GM18502 (cell line): ENCODE data around the gene COMMD10.
A peak's percentile ranks its signal among the peaks of the same experiment; 100 is the strongest.

Experiments used
- ATAC-seq: cut with Tn5 transposase; IDR thresholded peaks from one replicate; pipeline ENCODE4 v1.9.1; 2021; ENCODE audit warnings: mild to moderate bottlenecking; ENCODE audit not compliant: unreplicated experiment, poor library complexity

COMMD10 gene

DNA sequence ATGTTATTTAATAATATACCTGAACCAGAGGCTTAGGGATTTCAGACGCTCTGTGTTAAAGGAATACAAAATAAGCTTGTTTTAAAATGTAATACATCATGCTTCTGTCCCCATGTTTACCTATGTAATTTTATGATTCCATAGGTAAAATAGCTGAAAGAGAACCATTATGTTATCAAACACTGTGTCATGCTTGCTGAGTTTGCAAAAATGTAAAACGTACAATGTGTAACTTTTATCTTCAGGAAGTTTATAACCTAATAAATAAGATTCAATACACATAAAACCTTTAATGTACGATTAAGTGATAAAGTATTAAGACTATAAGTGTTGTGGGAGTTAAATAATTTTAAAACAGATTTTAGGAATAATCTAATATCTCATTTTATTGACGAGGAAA is 94.1 kb downstream of the COMMD10 start:
- ATAC-seq = no peak

DNA sequence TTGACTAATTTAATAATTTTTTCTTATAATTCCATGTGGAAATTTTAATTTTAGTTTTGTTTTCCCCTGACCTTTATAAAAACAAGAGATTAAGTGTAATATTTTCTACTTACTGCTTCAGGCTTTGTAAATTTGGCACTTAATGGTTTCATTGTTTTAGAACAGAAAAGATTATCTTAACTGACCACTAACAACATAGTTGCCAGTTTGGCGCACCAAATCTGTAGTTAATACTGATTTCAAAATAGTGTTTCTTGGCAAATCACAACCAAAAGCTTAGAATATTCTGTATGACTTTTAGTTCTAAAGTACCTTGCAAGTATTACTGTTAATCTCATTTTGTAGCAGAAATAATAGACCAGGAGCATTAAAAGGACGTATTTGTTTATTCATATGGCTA is 124.3 kb downstream of the COMMD10 start:
- no peak for ATAC-seq

GRCh38 chr5:116212225-116212624 is 127.4 kb downstream of the COMMD10 start:
- no peak for ATAC-seq

DNA sequence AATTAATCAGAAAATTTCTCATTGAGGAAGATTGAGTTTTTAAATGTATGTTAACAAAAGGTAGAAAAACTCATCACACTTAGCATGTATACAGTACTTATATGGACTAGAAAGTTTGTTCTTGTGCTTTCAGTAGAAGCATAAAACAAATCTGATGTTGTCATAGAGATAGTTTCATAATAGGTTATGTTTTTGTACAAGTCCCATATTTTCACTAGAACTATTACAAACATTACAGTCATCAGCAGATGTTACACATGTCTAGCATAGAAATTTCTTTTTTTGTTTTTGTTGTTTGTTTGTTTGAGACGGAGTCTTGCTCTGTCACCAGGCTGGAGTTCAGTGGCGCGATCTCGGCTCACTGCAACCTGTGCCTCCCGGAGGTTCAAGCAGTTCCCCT is 131.4 kb downstream of the COMMD10 start:
- no peak for ATAC-seq

GRCh38 chr5:116225281-116225922 is 140.6 kb downstream of the COMMD10 start:
- ATAC-seq = no peak

GRCh38 chr5:116229131-116229689 is 144.4 kb downstream of the COMMD10 start:
- no peak for ATAC-seq

GRCh38 chr5:116231288-116231687 is 146.5 kb downstream of the COMMD10 start:
- ATAC-seq = no peak

- ATAC-seq = no peak
These were observed 149.9 kb downstream of the COMMD10 start for GRCh38 chr5:116234681-116235080.

DNA sequence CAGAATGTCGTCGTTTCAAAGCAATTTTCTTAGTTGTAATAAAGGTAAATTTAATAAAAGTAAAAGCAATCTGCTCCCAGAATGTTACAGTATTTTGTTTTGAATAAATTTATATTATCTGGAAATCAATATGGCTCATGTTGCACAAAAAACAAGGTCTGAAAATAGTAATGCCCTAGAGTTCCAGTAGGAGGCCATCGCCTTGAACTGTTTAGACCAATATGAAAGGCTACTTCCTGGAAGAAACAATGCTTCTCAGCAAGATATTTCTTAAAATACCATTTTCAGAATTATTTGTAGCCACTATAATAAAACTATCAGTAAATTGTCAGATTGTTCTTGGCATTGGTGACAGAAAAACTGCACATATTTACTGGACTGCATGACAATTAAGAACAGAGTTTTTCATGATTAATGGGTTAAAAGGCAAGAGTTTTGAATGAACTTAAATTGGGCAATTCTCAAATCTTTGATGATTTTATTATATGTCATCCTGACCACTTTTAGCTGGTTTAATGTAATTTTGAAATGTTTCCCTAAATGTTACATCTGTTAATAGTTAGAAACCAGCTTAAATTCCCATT is 153.2 kb downstream of the COMMD10 start:
- no peak for ATAC-seq

DNA sequence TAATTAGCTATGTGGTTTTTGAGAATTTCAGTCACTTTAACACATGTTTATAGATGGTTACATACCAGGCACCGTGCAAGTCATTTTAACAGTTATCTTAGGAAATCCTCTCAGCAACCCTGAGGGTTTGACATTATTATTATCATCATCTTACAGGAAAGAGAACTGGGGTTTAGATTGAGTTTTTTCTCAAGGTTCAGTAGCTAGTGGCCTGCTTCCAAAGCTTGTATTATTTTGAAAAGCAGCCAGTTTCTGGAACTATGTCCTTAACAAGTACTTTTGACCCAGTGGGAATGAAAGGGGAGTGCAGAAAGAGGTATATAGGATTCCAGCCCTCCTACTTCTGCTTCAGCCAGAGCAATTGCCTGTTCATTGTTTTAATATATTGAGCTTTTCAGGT is 157.5 kb downstream of the COMMD10 start:
- no peak for ATAC-seq

DNA sequence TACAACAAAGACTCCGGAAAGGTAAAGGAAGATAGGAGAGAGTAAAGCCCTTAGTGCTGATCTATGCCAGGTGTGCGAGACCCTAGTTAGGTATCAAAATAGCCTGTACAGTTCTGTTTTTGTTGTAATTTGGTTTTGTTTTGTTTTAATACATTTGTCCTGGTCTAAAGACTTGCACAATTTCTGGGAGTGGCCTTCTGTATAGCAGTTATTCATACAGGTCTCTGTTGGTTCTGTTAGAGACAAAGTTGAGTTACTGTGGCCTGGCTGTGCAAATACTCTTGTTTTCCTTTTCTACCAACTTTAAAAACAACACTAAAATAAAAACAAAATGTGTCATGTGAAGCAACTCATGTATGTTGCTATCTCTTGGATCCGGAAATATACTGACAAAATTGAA is 163.6 kb downstream of the COMMD10 start:
- no peak for ATAC-seq

DNA sequence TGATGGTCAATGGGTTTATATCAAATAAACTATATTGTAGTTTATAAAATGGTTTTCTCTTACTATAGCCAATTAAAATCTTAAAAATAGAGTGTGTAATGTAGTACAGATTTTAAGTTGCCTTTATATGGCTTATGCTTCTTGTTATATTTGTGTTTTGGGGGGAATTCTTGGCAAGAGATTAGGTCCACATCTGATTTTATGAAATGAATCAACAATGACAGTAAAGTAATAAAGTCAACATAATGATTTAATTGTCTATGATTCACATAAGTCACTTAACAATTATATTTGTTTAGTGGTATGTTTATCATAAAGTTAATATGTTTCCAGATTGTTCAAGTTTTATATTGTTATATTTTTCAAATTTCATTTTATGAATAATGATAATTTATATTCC is 164.8 kb downstream of the COMMD10 start:
- ATAC-seq = no peak

DNA sequence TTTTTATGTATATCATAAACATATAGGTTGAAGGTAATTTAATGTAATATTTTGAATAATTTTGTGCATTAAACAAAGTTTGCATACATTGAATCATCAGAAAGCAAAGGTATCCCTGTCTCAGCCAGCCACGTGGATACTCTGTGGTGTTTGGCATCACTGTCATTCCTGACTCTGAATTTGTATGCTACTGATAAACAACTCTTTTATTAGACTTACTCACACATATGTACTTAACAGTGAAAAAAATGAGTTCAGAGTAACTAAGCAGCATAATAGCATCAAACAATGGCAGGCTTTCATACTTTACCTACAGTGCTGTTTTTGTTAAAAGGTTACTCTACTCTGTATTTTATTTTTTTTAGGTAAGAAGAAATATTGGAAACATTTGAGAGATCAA is 171.9 kb downstream of the COMMD10 start:
- no peak for ATAC-seq

DNA sequence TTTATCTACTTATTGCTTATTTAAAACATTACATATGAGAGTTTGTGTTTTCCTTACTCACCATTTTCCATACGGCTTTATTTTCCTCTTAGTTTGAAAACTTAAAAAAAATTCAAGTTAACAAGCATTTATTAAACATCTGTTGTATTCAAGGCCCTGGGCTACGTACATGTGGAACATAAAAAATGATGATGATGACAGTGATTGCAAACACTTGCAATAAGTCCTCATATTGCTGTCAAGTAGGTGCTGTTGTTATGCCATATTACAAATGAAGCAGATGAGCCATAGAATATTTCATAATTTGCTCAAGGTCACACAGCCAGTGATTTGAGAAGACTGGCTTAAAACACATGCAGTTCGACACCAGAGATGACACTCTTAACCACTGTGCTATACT is 180.6 kb downstream of the COMMD10 start:
- ATAC-seq = no peak

GRCh38 chr5:116271446-116272025 is 186.7 kb downstream of the COMMD10 start:
- ATAC-seq = no peak

DNA sequence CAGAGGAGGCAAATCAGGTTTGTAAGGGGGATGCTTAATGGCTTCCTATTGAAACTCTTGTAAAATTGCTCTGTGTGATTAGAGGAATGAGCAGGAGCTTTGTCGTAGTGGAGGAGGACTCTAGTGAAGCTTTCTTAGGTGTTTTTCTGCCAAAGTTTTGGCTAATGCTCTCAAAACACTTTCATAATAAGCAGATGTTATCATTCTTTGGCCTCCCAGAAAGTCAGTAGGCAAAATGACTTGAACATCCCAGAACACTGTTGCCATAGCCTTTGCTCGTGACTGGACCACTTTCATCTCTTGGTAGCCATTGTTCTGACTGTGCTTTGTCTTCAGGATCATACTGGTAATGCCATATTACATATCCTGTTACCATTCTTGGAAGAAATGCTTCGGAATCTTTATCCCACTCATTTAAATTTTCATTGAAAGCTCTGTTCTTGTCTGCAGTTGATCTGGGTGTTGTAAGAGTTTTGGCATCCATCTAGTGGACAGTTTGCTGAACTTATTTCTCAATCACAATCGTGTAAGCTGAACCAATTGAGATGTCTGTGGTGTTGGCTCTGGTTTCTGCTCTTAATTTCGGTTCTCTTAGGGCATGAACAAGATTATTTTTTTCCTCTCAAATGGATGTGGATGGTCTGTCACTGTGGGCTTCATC is 187.6 kb downstream of the COMMD10 start:
- no peak for ATAC-seq

DNA sequence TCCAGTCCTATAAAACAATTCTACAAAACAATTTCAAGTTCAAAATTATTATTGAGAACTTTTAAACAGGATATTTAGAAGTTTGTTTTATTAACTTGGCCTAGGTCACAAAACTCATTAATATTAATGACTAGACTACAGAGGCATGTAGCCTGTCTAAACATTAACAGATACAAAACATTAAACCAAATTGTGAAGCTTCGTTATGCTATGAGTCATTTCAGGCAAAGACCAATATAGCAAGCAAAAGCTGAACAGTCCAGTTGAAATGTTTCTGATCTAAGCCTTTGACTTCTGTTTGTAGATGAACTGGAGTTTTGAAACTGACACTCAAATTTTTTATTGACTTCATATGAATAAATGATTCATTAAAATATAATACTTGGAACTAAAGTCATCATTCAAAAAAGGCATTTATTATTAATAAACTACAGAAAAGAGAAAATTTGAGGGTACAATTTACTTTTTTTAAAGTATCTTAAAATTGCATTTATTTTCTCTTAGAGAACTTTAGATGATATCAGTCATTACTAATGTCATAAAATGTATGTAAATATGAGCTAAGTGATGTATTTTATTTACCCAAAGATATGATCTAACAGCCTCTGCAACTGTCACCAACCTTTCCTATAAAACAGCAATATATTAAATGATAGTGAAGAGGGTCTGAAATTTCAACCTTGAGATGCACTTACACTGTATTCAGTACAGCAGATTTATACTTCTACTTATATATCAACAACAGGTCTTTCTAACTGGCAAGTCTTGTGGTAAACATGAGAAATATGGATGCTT is 188.8 kb downstream of the COMMD10 start:
- ATAC-seq = peak; percentile 87

GRCh38 chr5:116274251-116274650 is 189.4 kb downstream of the COMMD10 start:
- no peak for ATAC-seq

GRCh38 chr5:116275282-116275681 is 190.5 kb downstream of the COMMD10 start:
- no peak for ATAC-seq

DNA sequence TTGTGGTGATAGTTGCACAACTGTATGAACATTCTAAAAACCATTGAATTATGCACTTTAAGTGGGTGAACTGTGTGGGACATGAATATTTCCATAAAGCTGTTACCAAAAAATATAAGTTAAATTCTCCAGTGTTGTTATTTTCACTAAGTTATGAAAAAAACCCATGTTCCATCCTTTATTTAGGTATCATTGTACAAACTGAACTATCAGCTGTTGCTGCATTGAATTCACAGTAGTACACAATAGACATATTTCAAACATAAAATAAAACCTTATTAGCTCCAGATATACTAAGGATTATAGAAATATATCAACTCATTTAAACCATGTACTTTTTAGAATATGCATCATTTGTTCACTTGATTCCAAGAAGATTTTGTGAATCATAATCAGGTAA is 192.1 kb downstream of the COMMD10 start:
- ATAC-seq = no peak
